NCI-H2029 (cell line): ENCODE data around the gene PDCD4.

Source experiments
- DNase-seq: peaks from one replicate; lab custom pipeline; 2025; lab: John Stamatoyannopoulos, UW

Gene PDCD4

DNA sequence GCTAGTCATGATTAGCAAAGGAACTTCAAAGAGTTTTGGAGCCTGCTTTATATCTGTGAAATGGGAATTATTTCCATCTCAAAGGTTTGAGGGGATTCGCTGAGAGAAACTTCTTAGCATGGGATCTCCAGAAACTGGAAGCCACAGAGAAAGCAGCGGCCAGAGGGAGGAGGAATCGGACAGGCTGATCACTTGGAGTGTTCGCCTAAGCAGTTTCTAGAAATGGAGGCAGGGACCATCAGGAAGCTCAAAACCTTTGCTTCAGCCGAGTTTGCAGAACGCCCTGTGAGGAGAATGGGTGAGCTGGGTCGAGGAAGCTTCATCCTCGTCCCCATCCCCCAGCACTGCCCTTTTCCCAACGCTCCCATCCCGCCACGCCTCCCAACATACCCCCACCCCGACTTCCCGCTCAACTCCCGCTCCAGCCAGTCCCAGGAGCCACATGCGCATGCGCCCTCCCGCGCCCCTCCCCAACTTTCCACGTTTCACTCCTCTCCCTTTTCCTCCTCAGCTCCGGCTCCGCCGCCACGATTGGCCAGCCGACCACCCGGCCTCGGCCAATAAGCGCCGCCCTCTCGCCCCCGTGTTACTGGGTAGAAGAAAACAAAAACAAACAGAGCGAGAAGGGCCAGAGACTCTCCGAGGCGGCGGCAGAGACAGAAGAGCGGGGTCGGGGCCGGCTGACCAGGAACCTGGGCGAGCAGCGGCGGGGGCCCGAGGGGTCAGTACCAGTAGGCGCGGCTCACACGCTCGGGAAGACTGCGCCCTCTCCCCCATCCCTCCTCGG, at the start of gene PDCD4:
Gene PDCD4, plus strand, starts transcription at position 631 of the 787 bp plus-strand sequence. CDS start 4,100 bp downstream, outside the sequence.
- DNase-seq: peak; percentile 91

DNA sequence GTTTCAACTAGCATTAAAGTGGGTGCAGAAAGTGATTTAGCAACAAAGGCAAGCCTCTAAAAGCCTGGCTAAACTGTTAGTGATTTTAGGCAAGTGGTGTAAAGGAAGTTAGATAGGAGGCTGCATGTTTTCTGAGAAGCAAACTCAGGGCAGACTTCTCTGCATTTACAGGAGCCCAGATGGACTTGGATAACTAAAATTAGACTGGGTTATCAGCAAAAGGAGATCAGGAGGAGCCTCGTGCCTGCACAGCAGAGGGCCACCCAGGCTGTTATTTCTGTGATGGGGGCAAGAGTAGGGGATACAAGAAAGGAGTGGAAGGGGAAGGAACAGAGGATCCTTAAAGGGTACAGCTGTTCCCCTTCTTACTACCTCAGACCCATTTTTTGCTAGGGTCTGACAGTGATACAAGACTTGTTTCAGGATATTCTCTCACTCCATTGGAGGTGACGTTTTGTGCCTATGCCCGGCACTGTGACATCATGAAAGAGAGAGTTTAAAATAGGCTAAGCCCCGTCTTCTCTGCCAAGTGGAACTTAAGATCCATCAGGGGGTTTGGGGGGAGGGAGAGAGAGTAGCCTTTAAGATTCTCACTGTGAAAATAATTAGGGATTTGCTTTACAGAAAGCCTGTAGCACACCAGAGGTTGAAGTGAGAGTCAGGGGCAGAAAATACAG, 49.6 kb upstream of the PDCD4 start:
- DNase-seq: no peak

DNA sequence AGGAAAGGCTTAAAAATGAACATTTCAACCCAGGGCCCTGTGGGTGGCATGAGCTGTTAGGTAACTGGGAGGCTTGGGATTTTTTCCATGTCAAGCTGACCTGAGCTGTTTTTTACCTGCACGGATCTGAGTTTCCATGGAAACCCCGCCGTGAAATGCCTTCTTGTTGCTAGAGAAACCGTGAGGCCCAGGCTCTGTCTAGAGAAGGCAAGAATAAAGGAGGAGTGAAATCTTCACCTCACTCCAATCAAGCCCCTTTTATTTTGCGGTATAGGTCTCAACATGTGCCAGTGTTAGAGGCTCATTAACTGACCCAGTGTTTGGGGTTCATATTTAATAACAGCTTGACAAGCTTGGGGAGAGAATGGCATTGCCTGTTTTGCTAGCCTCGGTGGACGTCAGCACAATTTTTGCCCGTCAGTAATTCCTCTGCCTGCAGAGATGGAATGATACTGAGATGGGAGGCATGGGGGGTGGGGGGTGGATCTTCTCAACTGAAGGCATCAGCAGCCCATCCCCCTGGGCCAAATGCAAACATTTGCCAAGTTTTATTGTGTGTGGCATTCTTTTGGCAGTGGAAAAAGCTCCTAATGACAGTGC, 48.9 kb upstream of the PDCD4 start:
- no peak for DNase-seq

DNA sequence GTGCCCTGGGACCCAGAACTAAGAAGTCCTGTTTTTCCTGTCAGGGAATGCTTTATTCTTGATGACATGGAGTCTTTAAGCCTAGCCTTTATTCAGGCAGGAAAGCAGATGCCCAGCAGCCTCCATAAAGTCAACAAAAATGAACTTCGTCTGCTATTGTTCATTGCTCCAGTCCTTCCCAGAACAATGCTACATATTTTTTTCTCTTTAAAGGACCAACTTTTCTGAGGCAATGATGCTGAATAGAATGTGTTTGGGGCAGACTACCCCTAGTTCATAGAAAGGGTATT, 47.6 kb upstream of the PDCD4 start:
- DNase-seq: no peak

DNA sequence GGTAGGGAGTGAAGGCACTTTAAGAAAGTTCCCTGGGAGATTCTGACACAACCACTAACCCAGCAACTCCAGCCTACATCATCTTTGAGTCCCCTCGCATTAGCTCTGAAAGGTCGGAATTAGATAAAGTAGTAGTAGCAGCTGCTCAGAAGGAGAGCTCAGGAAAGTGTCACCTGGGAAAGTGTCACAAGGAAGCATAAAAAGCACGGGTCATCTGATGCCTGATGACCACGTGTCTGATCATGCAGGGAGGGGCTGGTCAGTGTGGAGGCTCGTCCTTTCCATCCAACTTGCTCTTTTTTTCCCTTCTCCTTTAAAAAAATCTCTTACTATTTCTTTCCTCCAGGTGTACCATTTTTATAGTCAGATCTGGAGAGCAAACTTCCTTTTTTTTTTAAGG, 47.1 kb upstream of the PDCD4 start:
- no peak for DNase-seq

DNA sequence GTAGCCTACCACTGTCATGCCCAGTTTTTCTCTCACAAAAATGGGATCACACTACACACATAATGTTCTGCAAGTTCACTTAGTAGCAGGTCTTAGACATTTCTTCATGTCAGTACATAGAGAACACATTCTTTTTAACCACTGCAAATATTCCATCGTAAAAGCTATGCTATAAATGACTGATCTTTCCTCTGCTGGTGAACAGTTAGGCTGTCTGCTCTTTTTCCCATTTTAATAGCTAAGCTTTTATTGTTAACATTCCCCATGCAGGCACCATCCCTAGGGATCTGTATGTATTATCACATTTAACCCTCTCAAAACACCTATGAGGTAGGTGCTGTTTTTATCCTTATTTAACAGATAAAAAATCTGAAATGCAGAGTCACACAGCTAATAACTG, 46.2 kb upstream of the PDCD4 start:
- DNase-seq: no peak

DNA sequence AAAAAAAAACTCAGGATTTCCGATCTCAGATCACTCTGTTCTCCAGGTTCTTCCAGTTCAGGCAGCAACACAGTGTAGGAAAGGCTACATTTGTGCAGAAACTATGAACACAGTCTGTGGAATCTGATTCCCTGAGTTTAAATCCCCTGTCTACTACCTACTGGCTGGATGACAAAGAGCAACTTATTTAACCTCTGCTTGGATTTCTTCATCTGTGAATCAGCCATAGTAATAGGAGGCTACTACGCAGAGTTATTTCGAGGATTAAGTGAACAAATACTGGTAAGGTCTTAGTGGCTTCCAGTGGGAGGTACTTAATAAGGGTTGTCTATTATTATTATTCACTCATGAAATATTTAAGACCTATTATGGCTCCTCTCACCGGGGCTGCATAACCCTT, 44.3 kb upstream of the PDCD4 start:
- no peak for DNase-seq

DNA sequence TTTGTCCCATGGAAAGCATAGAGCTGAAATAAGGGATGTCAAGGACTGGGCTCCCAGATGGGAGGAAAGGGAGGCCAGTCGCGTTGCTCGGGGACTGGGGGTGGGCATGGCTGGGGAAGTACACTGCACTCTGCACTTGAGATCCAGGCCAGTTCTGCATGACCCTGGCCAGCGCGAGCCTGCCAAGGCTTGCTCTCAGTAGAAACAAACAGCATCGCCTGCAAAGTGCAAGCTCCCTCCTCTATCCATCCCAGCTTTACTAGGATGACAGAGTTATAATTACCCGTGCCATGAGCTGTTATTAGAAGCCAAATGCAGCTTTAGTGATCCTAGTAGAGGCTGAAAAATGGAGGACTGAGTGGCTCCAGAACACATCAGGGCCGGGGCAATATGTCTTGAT, 43.9 kb upstream of the PDCD4 start:
- no peak for DNase-seq

DNA sequence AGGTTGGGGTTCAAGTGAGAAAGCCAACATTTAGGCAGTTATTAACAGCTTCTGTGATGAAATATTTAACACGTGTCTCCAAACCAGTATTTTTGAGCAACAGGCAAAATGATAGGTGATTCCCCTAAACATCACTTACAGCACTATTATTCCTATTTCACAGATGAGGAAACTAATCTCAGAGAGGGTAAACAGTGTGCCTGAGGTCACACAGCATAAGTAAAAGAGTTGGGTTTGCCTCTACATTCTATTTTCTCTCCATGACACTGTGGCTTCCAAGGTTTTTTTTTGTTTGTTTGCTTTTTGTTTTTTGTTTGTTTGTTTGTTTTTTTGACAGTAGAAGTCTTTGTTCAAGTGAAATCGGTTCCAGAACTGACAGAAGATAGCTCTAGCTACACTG, 43.2 kb upstream of the PDCD4 start:
- DNase-seq: no peak

DNA sequence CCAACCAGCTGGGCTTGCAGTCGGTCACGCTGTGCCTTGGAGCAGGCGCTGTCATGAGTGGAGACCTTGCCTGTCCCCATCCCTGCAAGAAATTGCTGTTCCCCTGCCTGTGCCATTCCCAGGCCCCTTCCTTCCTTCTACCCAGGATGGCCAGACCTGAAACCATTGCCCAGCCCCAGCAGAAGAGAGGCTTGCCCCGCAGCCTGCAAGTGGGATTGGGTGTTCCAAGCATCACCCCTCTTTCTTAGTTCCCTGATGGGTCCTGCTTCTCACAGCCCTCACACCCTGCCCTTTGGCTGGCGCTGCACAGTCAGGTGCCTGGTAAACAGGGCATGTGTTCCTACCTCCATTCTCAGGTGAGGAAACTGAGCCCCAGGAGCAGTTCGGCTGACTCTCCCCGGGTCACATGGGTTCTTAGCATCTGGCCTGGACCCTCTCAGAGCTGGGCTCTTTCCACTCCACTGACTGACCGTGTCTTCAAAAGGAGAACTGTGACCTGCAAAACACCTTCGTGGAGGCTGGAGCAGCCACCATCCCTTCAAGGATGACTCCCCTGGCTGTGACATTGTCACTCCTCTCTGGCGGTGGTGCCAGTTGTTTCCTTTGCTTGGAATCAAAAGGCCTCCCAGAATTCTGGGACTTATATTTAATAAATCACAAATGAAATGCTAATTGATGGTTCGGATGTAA, 41.9 kb upstream of the PDCD4 start:
- no peak for DNase-seq

DNA sequence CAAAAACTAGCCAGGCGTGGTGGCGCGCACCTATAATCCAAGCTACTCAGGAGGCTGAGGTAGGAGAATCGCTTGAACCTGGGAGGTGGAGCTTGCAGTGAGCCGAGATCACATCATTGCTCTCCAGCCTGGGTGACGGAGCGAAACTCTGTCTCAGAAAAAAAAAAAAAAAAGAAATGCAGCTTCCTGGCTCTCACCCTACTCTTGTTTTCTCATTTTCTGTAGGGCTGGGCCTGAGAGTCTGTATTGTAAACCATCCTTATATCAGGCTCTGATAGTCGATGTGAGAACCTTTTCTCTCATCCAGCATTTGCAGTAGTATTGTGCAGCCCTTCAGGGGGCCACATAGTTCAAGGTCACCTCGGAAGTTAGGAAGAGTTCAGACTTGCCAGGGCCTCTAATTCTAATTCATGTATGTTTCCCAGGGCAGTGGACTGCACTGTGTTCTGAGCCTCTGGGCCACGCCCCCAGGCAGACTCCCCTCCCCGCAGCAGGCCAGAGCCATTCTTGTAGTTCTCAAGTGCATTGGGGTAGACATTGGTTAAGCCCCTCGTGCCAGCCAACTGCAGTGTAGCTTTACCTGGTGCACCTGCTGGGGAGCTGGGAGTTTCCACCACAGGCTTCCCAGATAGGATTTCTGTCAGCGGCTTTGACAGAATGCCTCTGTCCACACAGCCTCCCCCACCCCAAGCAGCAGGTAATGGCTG, 38.3 kb upstream of the PDCD4 start:
- no peak for DNase-seq

DNA sequence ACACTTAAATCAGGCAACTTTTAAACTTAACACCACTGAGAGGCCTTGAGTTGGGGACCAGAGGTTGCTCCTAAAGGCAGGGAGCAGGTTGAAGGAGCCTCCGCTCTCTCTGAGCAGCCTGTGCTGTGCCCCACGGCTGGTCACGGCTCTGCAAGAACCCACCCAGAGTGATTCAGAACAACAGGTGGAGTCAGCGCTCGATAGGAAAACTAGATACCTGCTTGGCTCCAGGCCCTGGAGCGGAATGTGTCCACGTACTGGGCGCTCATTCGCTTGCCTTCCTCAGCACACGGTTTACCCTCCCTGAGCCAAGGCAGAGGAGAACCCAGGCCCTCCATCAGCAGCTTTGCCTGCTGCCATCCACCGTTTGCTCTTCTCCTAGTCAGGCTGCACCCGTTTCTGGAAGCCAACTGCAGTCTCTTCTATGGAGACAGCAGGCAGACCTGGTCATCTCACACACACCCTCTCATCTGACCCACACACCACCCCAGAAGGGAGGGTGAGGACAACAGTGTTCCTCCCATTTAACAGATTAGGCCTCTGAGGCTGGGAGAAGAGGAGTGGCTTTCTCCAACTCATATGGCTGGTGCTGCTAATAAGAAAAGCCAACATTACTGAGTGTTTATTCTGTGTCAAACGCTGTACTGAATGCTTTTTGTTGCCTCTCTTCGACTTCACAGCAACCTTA, 37.6 kb upstream of the PDCD4 start:
- no peak for DNase-seq

DNA sequence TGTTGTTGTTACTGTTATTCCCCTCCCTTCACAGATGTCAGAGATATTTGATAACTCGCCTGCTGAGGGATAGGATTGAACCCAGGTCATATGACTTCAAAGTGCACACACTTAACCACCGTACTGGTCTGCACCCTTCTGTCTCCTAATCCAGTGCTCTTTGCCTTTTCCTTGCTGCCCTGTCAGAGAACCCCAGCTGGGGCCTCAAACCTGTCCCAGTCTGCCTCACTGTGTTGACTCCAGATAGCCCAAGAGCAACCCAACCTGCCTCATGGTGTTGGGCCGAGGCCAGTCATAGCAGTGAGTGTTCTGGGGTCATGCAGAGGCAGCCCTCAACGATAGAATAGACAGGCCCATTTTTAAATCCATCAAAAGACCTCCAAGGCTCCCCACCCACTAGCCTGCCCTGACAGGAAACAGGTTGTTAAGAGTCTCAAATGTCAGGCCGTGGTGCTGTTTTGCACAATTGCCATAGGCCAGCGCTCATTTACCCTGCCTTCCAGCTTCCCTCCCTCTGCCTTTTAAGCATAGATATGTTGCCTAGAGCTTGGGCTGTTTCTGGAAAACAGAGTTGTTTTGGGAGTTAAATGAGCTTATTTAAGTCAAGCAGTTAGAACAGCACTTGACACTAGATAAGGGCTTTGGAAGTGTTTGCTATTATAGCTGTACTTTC, 37.0 kb upstream of the PDCD4 start:
- peak; percentile 56 for DNase-seq

DNA sequence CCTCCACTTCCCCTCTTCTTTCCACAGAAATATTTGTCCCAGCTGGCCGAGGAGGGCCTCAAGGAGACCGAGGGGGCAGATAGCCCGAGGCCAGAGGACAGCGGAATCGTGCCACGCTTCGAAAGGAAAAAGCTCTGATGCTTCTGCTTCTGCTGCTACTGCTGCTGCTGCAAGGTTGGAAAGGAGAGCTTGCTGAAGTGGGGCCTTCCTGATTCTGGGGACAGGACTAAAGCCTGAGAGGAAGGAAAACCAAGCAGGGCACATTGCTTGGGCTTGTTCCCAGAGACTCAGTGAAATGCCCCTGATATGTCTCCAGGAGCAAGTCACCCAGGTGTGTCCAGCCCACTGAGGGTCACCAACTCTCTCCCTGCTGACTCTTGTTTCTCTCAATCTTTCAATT, 35.9 kb upstream of the PDCD4 start:
- no peak for DNase-seq

DNA sequence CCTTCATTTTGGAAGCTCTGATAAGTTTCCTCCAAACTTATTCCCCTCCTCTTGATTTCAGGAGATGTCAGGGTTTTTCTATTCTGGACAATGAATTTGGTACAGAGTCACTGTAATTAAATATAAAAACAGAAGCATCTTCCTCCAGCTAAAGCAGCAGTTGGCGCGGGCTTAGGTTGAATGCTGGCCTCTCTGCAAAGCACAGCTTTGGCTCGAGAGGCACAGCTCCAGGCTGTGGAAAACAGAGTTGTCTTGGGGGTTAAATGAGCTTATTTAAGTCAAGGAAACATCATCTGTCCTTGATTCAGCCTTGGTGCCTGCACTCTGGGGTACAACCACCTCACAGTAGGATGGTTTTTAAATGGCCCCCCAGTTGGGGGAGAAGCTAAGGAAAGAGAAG, 35.0 kb upstream of the PDCD4 start:
- no peak for DNase-seq

DNA sequence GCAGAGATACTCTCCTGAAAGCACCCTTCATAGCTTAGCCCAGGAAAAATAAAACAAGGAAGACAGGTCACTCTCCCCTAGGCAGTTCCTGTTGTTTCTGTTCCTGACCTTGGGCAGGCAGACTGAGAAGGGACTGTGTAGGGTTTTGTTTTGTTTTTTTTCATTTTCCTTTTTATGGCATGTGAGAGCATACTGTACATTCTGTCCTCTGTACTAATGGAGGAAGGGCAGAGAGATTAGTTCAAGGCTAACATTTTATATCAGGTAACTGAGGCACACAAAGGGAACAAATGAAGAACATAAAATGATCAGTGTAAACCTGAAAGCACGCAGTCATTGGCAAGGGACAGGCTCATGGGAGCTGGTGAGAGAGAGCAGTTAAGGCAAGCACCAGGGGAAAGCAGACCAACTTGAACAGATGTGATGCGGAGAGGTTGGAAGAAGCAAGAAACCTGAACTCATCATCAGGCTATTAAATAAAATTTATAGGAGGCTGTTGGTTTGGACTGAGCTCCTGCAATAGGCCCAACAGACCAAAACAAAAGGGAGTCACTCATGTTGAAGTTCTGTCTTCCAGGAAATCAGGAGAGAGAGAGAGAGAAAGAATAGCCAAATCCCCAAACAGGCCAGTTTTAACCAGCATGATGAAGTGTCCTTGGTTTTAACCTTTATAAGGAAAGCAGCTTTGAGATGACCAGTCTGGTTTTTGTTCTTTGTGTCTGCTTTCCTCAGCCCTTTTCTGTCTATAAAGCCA, 34.1 kb upstream of the PDCD4 start:
- no peak for DNase-seq

DNA sequence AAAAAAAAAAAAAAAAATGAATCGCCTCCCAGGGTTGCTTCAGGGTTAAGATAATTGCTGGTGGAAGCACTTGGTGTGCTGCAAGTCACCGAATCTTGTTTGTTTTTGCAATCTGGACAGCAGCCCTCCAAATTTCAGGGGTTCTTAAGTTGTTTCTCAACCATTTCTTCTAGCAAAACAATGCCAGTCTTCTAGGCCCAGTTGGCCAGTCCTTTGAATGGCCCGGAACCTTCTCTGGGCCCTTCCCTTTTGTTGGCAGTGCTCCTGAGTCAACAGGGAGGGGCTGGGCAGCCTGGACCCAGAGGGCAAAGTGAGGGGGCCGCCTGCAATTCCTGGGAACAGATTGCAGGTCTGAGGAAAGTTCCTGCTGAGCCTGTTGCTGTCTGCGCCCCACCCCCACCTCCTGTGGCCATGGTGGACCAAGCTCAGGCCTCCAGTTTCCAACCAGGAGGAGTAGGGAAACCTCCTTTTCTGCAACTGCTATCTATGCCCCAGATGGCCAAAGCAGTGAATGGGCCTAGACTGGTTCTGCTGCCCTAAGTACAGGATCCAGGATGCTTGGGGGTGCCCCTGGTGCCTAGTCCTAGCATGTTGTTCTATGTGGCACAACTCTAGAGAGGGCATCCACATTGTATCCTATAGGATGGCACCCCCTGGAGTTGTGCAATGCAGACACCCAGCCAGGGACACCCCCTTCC, 31.4 kb upstream of the PDCD4 start:
- no peak for DNase-seq

DNA sequence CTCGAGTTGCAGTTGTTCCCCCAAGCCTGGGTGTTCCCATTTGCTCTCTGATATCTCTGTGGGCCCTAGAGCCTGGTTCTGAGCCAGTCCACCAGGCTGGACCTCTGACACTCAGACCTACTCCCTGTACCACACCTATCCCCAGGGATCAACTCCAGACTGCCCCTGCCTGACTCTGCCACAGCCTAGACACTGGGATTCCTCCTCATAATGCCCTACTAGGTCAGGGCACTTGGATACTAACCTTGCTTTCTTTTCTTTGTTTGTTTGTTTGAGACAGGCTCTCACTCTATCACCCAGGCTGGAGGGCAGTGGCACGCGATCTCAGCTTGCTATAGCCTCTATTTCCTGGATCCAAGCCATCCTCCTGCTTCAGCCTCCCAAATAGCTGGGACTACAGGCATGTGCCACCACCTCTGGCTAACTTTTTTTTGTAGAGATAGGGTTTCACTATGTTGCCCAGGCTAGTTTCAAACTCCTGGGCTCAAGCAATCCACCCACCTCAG, 30.8 kb upstream of the PDCD4 start:
- no peak for DNase-seq

DNA sequence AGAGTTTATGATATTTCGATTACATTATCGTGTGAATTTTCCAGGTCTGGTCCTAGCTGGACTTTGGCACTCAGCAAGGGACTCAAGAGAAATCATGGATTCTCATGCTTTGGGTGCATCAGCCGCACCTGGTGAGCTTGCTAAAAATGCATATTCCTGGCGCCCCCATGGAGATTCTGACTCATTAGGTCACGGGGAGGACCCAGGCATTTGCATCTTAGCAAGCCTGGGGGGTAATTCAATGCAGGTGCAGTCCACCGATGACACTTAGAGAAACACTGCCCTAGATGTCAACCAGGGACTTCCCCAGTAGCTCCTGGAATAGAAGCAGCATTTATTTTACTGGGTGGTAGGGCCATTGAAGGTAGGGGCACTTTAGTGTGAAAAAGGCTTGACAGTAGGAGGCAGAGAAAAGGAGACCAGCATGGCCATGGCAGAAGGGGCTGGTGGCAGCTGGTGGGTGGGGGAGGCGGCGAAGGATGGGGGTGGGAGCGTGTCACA, 29.9 kb upstream of the PDCD4 start:
- no peak for DNase-seq
